Erythroblast (primary cell): ENCODE measurements around the gene ACTR5.
A peak's percentile ranks its signal among the peaks of the same experiment; 100 is the strongest.
"Not testable (repeated sequence)": the region's sequence is repeated elsewhere in the genome, so short reads cannot be mapped to it uniquely, and the experiment has no call there.

ENCODE experiments used
- DNase-seq, 2 experiments: peaks; one replicate each; lab custom pipeline; 2025; lab: John Stamatoyannopoulos, UW
- GATA1 ChIP-seq: IDR thresholded peaks from 2 replicates; pipeline ENCODE4 v1.6.1; 2011; ENCODE audit warnings: low read depth, mild to moderate bottlenecking, control low read depth, low read length, moderate library complexity
- POLR2A ChIP-seq: IDR thresholded peaks from 2 replicates; pipeline ENCODE4 v1.6.1; 2011; ENCODE audit warnings: mild to moderate bottlenecking, low read length

Gene ACTR5

DNA sequence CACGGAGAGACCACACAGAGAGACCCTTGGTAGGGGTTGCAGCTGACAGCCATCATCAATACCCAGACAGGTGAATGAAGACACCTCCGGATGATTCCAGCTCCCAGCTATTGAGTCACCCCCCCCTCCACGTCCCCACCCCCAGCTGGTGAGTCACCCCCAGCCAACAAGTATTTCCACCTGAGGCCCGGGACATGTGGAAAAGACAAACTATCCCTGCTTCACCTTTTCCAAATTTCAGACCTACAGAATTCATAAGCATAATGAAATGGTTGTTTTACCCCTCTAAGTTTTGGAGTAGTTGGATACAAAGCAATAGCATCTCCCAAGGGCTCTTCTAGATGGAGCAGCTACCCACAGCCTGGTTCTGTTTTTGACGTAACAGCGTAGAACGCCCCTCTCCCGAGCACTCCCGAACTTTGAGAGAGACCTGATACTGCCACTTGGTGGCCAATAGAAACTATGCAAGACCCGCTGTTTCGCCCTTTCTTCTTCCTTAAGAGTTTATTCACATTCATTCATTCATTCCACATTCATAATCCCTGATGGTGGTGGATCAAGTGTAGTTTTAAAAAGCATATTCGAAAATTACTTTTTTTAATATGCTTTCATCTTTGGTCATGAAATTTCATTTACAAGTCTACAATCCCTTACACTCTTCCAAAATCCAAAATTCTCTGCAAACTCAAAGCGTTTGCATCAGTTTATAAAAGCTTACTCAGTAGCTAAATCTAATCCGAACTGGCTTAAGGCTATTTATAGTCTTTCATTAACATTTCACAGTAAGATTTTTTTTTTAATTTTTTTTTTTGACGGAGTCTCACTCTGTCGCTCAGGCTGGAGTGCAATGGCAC is 42.2 kb downstream of the ACTR5 start:
- DNase-seq: peak; percentile 9 to 39
- no peak for TF ChIP-seq GATA1
- no peak for TF ChIP-seq POLR2A

GRCh38 chr20:38791291-38791690 is 43.0 kb downstream of the ACTR5 start:
- DNase-seq: no peak
- TF ChIP-seq GATA1 (no peak), POLR2A (no peak)

DNA sequence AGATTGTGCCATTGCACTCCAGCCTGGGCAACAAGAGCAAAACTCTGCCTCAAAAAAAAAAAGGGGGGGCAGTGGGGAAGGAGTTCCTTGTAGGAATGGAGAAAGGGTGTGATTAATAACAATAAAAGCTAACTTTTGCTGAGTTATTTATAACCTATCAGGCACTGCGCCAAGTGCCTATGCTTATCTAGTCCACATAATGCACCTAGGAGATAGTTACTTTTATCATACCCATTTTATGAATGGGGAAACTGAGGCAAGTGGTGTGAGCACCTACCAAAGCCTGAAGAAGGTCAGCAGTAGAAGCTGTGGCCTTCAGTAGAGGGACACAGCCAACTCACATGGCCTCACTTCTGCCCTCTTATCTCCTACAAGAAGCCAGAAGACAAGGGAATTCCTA is 43.7 kb downstream of the ACTR5 start:
- no peak for DNase-seq
- TF ChIP-seq POLR2A (no peak), GATA1 (no peak)

- DNase-seq: not testable (repeated sequence)
Measured at GRCh38 chr20:38794057-38794456, 45.8 kb downstream of the ACTR5 start.

DNA sequence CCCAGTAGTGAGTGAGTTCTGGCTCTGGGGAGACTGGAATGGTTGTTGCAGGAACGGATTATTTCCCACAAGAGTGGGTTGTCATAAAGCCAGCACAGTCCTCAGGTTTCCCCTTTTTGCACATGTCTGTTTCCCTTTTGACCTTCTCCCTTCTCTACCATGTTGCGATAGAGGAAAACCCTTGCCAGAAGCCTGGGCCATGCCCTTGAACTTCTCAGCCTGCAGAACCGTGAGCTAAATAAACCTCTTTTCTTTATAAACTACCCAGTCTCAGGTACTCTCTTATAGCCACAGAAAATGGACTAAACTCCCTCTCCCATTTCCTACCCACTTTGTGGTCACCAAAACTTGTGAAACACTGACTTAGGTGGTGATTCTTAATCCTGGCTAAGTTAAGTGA is 50.0 kb downstream of the ACTR5 start:
- TF ChIP-seq GATA1 (no peak), POLR2A (no peak)
- no peak for DNase-seq

GRCh38 chr20:38799203-38799602 is 50.9 kb downstream of the ACTR5 start:
- no peak for DNase-seq
- no peak for TF ChIP-seq POLR2A

- TF ChIP-seq GATA1 (no peak), POLR2A (no peak)
- no peak for DNase-seq
Measured at GRCh38 chr20:38800882-38801281, 52.6 kb downstream of the ACTR5 start.

DNA sequence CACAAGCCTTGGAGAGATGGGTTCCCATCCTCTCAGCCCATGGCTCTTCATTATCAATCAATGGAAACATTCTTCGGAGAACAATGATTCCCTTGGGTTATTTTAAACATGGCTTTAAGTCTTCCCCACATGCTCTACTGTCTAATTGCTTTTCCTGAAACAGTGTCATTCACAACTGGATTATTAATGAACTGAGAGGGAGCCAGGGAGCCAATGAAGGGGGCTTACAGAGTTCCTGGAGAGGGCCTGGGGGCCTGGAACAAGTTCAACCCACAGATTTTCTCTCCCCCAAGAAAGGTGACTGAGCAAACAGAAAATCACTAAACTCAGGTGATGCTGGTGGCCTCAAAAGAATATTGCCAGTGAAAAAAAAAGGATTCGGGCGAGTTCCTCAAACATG is 56.0 kb downstream of the ACTR5 start:
- DNase-seq: no peak
- no peak for TF ChIP-seq GATA1
- no peak for TF ChIP-seq POLR2A

DNA sequence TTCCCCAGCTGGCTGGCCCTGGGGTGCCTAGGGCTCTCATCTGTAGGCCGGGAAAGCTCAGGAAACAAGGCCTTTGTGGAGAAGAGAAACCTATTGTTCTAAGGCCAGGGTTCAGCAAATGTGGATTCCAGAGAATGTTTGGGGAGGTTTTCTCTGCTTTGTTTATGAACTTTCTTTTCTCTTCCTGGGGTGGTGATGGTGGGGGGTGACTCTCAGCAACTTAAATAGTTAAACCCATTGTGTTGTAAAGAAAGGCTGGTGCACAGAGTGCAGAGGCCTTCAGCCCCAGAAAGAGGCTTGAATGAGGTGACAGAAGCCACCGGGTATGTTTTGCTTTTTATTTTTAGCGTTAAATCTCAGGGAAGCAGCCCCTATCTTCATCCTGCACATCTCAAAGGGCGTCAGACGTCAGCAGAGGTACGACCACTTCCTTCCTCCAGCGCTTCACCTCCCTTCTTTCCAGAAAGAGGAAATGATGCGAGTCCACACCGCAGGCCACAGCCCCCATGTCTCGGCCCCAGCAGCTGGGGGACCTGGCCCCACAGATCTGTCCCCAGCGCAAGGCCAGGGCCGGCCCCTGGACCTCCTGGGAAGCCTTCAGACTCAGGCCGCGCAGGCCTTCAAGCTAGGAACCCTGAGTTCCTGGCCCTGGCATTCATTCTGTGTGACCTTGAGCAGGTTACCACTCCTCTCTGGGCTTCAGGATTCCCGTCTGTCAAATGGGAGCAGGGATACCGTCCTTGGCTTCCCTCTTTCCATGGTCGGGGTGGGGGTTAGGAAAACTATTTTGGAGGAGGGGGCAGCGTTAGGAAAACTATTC is 56.6 kb downstream of the ACTR5 start:
- no peak for TF ChIP-seq POLR2A
- DNase-seq: no peak

GRCh38 chr20:38805502-38805957 is 57.3 kb downstream of the ACTR5 start, which contains the start of gene PPP1R16B:
Gene PPP1R16B, plus strand, starts transcription at chr20:38805697. Its CDS starts 30,229 bp downstream, at chr20:38835926.
- peak; percentile 5 to 15 for DNase-seq

DNA sequence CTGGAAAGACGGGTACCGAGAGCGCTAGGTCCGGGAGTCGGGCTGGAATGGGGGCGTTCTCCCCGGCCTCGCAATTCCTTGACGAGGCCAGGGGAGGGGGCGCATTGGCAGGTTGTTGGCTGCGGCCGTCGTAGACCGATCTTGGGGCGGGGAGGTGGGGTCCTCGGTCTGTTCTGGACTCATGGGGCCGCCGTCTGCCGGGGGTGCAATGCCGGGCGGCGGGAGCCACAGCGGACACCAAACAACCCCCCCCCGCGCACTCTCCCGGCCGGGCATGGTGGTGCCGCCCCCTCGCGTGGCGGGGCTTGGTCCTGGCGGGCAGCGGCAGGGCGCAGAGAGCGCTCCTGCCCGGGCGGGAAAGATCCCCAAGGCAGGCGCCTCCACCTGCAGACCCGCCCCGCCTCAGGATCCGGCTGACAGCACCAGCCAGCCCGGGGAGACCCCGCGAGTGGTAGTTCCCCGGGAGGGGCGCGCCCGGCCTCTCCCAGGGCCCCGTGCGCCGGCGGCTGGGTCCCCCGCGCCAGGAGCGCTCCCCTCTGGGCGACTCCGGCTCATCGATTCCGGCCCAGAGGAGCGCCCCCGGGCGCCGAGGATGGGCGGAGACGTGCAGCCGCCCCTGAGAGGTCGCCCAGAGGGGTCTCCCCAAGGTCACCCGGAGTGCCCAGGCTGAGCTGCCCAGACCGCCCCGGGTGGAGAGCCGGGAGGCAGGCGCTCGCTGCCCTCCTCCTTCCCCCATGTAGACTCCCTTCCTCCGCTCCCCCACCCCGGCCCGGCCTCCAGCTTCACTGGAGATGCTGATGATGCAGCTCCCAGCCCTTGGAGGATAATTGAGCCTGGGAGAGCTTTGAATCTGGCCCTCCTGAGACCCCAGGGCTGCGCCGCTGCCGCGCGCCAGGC is 57.9 kb downstream of the ACTR5 start:
- DNase-seq: no peak
- no peak for TF ChIP-seq POLR2A
- TF ChIP-seq GATA1: no peak

More at GRCh38 chr20:38805502-38805957, 57.3 kb downstream of the ACTR5 start, which contains the start of gene PPP1R16B:
- TF ChIP-seq POLR2A: no peak
- TF ChIP-seq GATA1: no peak

DNA sequence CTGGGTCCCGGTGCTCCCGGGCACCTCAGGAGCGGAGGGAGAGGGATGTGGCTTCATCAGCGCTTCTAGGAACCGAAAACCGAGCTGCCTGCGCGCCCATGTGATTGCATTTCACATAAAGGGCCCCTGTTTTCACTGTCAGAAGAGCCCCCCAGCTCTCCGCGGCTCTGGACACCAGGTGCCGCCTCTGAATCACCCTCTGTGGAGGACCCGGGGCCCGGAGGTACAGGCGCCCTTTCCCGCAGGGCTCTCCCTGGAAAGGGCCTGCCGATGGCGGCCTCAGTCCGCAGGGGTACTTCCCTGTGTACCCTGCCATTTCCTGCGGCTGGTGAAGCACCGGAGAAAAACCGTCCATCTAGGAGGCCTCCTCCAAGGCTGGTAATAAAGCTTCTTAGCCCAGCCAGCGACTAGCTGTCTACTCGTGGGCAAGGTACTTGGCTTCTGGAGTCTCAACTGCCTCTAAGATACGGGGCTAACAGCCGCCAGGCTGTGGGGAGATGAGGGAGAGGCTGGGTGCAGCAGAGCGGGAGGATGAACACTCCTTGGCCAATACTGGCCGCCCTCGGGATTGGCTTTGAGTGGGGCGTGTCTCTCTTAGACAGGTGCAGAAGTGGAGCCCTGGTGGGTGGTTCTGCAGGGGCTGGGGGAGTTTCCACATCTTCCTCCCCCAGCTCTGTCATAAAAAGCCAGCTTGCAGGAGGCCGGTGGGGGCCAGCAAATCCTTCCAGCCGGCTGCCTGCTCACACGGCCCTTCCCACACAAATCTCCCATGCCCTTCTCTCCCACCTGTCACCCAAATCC is 58.8 kb downstream of the ACTR5 start:
- no peak for DNase-seq

DNA sequence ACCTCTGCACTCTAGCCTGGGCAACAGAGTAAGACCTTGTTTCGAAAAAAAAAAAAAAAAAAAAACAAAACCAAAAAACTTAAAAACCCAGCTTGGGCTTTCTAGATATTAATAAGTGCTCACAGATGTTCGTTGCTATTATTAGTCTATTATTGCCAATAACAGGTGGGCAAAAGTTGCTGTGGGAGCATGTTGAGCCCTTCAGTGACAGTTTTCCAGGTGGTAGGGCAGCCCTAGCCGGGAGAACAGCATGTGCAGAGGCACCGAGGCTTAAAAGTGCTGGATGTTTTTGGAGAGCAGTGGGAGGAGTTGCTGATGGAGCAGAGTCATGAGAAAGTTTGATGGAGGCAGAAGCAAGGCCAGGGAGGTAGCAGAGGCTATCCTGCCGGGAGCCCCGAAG is 61.7 kb downstream of the ACTR5 start:
- DNase-seq: no peak
- TF ChIP-seq GATA1 (no peak), POLR2A (no peak)

More for the DNA sequence above, 58.8 kb downstream of the ACTR5 start:
- TF ChIP-seq POLR2A (no peak), GATA1 (no peak)
